Stimulated activated CD8-positive, alpha-beta memory T cell treated with anti-CD3 and anti-CD28 coated beads, Interleukin-15, amount 100 ng/mL, for 24 hours (primary cell): ENCODE measurements around the gene GPR157.

Experiments used
- DNase-seq: peaks from one replicate; pipeline ENCODE4 v3.0.0-alpha.2; 2020; ENCODE audit warnings: low read depth

GPR157 gene

DNA sequence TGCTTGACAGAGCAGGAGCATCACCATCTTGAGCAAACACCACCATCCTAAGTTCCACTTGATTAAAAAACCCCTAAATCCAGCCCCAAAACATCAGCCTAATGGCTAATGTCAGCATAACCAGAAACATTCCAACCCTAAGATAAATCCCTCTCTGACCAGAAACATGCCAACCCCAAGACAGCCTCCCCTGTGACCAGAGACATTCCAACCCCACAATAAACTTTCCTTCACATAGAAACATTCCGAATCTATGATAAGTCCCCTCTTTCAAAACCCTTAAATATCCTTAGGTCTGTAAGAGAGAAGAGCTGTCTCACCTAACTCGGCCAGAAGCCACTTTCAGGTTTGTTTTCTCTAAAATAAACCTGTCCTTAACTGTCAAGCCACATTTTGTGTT is 42.1 kb downstream of the GPR157 start:
- DNase-seq: no peak

GRCh38 chr1:9086045-9086444 is 42.9 kb downstream of the GPR157 start:
- DNase-seq: no peak

- DNase-seq: no peak
Measured at GRCh38 chr1:9085306-9085940, 43.5 kb downstream of the GPR157 start.

- no peak for DNase-seq
Measured at GRCh38 chr1:9084906-9085305, 44.0 kb downstream of the GPR157 start.

- no peak for DNase-seq
Measured at GRCh38 chr1:9081473-9081872, 47.4 kb downstream of the GPR157 start.

DNA sequence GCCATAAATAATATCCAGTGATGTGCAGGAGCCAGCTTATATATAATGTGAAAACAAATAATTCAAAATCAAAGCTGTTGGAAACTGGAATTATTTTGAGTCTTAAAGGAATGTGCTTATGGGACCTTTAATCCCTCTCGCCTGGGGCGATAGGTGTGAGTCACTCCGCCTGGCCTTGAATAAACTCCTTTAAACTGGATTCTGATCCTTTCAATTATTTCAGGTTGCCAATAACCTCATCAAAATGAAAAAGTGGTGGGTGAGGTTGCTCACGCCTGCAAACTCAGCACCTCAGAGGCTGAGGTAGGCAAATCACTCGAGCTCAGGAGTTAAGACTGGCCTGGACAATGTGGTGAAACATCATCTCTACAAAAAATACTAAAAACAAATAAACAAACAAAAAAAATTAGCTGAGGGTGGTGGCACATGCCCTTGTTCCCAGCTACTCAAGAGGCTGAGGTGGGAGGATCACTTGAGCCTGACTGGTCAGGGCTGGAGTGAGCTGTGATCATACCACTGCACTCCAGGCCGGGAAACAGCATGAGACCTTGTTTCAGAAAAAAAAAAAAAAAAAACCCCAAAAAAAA is 48.1 kb downstream of the GPR157 start:
- no peak for DNase-seq

GRCh38 chr1:9079988-9080704 is 48.8 kb downstream of the GPR157 start:
- DNase-seq: no peak

- DNase-seq: no peak
Measured at GRCh38 chr1:9078752-9079500, 50.0 kb downstream of the GPR157 start.

DNA sequence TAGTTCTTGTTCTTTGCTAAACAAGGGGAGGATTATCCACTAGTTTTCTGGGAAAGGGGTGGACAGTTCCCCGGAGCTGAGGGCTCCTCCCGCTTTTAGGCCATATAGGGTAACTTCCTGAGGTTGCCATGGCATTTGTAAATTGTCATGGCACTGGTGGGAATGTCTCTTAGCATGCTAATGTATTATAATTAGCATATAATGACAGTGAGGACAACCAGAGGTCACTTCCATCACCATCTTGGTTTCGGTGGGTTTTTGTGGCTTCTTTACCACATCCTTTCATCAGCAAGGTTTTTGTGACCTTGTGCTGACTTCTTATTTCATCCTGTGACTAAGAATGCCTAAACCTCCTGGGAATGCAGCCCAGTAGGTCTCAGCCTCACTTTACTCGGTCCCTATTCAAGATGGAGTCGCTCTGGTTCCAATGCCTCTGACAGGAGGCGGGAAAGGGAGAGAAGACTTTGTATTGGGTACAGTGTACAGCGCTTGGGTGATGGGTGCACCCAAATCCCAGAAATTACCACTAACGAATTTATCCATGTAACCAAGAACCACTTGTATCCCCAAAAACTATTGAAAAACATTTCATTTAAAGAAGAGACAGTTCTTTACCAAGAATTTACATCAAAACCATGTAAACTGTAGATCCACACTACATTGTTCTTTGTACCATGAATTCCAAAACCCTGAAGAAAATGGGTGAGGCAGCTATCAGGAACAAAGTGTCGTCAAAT is 50.7 kb downstream of the GPR157 start:
- no peak for DNase-seq

DNA sequence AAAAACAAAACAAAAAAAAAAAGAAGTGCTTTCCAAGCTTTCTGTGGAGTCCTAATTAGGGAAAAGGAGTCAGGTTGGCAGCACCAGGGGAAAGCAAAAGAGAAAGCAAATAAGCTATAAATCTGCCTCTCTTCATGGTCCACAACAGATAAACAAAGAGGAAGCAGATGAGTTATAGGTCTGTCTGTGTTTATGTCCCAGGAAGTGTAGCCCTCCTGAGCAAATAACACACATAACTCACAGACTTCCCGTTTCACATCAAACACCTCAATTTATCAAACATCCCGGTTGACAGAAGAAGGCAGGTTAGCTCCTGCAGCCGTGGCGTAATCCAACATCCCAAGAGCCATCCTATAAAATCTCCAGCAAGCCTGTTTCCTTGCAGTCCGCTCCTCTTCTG is 53.9 kb downstream of the GPR157 start:
- no peak for DNase-seq

DNA sequence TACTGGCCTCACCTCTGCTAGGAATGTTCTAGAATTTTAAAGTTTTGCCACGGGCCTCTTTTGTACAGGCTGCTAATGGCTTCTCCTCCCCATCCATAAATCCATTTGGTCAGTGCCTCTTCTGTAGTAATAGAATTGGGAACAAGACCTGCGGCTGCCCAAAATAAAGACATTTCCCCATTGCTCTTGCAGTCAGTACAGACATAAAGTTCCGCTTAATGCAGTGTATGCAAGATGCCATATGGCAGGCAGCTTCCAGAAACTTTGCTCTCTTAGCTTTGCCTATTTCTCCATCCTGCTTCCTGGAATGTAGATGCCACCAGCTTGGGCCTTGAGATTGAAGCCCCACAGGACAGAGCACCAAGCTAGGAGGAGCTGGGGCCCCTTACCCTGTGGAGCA is 55.8 kb downstream of the GPR157 start:
- DNase-seq: no peak

GRCh38 chr1:9071554-9072235 is 57.2 kb downstream of the GPR157 start:
- no peak for DNase-seq

GRCh38 chr1:9070486-9070885 is 58.4 kb downstream of the GPR157 start:
- no peak for DNase-seq

DNA sequence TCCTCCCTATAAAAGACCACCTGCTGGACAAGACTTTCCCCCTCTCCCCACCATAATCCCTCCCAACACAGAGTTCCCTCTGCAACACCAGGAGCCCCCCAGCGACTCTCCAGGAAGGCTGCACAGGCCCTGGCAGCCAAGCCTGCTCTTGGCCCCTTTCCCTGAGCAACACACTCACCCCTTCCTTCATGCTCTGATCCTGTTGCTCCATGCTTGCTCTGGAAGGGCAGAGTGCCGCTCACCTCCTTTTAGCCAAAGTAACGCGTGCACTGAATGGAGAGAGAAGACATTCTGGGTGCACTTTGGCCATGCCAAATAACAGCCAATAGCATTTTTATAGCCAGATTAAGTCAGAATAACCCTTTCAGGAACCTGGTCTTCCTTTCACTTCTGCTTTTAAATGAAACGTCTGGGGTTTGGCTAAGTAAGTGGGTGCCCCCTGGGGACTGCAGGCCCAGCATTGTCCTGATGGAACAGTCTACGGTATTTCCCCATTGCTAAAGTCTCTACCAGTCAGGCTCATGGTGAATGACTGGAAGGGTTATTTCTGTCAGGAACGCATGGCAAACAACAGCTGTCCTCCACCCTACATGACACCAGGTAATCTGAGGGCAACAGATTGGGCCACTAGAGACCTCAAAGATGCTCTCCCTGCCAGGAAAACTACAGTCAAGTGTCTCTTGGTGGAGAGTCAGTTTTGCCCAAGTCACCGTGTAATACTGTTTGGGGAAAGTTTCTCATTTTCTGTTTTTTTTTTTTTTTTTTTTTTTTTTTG is 59.4 kb downstream of the GPR157 start, which contains the start of gene SLC2A5:
TSS of gene SLC2A5 (minus strand) at position 310 of the 775 bp plus-strand sequence. CDS start at position 211, 99 bp downstream.
- DNase-seq: no peak

GRCh38 chr1:9068981-9069325 is 59.9 kb downstream of the GPR157 start:
- no peak for DNase-seq

- no peak for DNase-seq
Measured at GRCh38 chr1:9066945-9067807, 61.7 kb downstream of the GPR157 start.

GRCh38 chr1:9065213-9065751 is 63.6 kb downstream of the GPR157 start:
- no peak for DNase-seq

- DNase-seq: no peak
Measured at GRCh38 chr1:9062846-9063245, 66.1 kb downstream of the GPR157 start.

GRCh38 chr1:9062021-9062471 is 66.9 kb downstream of the GPR157 start:
- no peak for DNase-seq
